HG03280 (cell line): Measurements from ENCODE around the gene HPD.

Source experiments
- ATAC-seq: cut with Tn5 transposase; IDR thresholded peaks from one replicate; pipeline ENCODE4 v1.9.1; 2021; ENCODE audit warnings: mild to moderate bottlenecking, moderate library complexity; ENCODE audit not compliant: unreplicated experiment

Gene HPD

DNA sequence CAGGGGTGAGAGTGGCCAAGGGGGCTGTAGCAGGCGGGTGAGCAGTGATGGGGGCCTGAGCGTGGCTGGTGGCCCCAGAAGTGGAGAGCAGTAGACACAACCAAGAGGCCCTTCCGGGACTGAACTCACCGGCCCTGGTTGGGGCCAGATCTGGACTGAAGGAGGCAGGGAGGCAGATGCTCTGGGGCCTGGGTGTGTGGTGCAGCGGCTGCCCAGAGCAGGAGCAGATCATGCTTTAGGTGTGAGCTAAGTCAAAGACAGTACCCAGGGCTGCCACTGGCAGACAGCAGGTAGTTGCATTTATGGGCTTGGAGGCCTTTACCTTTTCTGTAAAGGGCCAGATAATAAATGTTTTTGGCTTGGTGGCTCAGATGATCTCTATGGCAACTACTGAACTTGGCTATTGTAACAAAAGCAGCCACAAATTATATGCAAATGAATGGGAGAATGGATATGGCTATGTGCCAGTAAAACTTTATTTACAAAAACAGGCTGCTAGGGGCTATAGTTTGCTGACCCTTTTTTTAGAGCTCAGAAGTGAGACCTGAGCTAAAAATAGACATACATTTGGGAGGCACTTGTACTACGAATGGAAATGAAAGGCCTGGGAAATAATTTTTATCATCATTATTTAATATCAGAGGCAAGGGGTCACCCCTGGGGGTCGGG is 29.3 kb downstream of the HPD start:
- ATAC-seq, result no peak

- no peak for ATAC-seq
These were observed 29.8 kb downstream of the HPD start for GRCh38 chr12:121828826-121829225.

GRCh38 chr12:121828306-121828705 is 30.4 kb downstream of the HPD start:
- ATAC-seq, result no peak

GRCh38 chr12:121827351-121828099 is 31.1 kb downstream of the HPD start:
- no peak for ATAC-seq

- no peak for ATAC-seq
These were observed 32.1 kb downstream of the HPD start for GRCh38 chr12:121826318-121827150.

DNA sequence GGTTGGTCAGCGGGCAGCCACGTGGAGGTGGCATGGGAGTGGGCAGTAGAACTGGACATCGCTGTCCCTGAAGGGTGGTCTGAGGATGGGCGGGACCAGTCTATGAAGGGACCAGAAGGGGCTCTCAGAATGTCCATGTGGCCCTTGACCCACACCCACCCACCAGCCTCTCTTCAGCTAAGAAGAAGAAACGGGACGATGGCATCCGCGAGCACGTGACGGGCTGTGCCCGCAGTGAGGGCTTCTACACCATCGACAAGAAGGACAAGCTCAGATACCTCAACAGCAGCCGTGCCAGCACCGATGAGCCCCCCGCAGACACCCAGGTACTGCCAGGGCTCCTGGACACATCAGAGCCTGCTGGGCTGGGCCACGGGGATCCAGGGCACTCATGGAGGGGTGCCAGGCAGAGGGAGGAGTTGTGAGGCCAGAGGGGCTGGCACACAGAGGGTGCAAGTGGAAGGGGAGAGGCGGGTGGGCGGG is 33.6 kb downstream of the HPD start:
- no peak for ATAC-seq

DNA sequence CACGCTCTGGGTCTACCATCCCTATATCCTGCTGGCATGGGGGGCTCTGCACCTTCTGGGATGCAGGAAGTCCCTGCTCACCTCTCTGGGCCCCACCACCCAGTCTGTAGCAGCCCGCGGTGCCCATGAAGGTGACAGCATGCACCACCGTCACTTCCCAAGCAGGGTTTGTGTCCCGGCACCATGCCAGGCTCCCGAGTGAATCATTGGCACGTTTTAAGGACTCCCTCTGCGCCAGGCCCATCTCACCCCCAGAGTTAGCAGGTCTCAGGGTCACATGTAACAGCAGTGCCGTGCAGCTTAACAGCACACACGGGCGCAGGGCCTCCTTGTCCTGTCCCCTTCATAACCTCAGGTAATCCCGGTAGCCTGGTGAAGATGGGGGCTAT is 34.9 kb downstream of the HPD start:
- no peak for ATAC-seq

DNA sequence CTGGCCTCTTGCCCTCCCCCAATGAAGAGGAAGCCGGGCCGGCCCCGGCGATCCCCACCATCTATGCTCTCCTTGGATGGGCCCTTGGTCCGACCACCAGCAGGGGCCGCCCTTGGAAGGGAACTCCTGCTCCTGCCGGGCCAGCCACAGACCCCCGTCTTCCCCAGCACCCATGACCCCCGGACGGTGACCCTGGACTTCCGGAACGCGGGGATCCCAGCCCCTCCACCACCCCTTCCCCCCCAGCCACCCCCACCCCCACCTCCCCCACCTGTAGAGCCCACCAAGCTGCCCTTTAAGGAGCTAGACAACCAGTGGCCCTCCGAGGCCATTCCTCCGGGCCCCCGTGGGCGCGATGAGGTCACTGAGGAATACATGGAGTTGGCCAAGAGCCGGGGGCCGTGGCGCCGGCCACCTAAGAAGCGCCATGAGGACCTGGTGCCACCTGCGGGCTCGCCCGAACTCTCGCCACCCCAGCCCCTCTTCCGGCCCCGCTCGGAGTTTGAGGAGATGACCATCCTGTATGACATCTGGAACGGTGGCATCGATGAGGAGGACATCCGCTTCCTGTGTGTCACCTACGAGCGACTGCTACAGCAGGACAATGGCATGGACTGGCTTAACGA is 35.4 kb downstream of the HPD start:
- no peak for ATAC-seq

DNA sequence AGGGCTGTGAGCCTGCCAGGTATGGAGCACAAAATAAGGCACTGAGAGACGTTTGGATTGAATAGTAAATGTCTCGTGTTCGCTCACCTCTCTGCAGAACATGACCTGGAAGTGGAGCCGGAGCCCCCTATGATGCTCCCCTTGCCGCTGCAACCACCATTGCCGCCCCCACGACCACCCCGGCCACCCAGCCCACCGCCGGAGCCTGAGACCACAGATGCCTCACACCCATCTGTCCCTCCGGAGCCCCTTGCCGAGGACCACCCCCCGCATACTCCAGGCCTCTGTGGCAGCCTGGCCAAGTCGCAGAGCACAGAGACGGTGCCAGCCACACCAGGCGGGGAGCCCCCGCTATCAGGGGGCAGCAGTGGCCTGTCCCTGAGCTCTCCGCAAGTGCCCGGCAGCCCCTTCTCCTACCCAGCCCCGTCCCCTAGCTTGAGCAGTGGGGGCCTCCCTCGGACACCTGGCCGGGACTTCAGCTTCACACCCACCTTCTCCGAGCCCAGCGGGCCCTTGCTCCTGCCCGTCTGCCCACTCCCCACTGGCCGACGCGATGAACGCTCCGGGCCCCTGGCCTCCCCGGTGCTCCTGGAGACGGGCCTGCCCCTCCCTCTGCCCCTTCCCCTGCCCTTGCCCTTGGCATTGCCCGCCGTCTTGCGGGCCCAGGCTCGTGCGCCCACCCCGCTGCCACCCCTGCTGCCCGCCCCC is 36.1 kb downstream of the HPD start:
- ATAC-seq, result no peak

DNA sequence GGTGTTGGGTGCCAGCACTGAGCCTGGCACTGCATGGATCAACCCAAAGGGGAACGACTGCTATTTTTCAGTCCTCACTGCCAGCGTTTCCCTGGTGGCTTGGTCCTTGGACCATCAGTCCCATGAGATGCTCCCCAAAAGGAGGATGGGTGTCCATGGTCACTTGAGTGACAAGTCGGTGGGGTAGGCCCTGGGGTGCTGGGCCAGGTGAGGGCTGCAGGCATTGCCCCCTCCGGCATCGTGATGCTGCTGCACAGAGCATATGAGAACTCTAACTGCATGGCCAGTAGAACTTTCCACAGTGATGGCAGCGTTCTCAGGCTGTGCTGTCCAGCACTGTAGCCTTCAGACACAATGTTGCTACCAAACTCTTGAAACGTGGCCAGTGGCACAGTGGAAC is 38.6 kb downstream of the HPD start:
- no peak for ATAC-seq

- no peak for ATAC-seq
These were observed 39.3 kb downstream of the HPD start for GRCh38 chr12:121819212-121819949.

GRCh38 chr12:121817648-121818043 is 41.0 kb downstream of the HPD start:
- no peak for ATAC-seq

- ATAC-seq, result no peak
These were observed 41.6 kb downstream of the HPD start for GRCh38 chr12:121816925-121817647.

DNA sequence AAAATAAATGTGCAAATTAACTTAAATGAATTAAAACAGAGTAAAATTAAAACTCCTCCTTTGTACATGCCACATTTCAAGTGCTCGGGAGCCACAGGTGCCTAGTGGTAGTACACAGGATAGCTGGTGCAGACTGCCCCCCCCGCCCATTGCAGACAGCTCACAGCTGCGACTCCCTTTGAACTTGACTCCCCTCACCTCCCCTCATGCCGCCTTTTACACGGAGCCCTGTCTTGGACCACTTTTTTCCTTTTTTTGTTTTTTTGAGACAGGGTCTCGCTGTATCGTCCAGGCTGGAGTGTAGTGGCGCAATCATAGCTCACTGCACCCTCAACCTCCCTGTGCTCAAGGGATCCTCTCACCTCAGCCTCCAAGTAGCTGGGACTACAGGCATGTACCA is 43.4 kb downstream of the HPD start:
- ATAC-seq, result no peak

- ATAC-seq, result no peak
These were observed 44.1 kb downstream of the HPD start for GRCh38 chr12:121814429-121815119.

DNA sequence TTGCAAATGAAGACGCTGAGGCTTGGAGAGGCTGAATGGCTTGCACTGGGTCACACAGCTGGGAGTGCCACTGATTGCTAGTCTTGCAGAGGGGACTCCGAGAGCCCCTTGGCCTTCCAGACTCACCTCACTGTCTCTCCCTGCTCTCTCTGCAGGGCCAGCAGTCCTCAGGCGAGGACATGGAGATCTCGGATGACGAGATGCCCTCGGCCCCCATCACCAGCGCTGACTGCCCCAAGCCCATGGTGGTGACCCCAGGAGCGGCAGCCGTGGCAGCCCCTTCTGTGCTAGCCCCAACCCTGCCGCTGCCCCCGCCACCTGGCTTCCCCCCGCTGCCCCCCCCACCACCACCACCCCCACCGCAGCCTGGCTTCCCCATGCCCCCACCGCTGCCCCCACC is 44.7 kb downstream of the HPD start:
- no peak for ATAC-seq

DNA sequence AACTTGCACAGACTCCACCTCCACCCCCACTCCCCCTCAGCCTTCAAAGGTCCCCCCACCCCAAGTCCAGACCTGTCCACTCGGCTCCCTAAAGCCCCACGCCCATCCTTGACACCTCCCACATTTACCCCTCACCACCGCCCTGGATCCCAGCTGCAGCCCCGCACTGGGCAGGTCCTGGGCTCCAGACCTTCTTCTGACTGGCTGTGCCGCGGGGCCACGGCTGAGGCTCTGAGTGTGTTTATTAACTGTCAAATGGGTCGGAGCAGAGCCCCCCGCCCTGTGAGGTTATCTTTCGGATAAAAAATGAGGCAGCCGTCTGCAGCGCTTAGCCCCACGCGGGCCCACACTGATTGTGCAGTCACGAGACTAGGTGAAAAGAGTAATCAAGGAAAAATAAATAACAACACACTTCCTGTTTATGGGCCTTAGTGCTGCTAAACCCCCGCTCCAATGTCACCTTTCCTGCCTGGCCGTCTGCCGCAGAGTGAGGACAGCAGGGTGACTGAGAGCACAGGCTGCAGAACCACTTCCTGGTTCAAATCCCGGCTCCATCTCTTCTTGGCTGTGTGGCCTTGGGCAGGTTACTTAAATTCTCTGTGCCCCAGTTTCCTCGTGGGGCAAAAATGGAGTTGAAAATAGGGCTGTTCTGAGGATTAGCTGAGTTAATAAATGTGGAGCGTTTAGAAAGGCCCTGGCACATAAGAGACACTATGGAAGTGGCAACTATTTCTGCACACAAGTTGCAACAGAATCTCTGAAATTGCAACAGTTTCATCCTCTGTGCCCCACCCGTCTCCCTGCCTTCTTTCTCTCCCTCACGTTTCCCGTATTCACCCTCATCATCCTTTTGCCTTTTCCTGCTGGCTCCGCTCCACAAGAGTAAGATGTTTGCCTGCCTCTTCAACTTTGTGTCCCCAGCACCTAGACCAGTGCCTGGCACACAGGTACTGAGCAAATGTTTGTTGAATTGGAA is 45.5 kb downstream of the HPD start:
- no peak for ATAC-seq
